Measurements from ENCODE around the gene YBEY. TPM values are rescaled to one million over a fixed set of nuclear protein-coding genes. Genes with fewer than 3 reads are reported as not detected.

YBEY gene
- total RNA-seq, 4 donors from 2014 or later: 5.3 to 32.6 (median 17.5) TPM

DNA sequence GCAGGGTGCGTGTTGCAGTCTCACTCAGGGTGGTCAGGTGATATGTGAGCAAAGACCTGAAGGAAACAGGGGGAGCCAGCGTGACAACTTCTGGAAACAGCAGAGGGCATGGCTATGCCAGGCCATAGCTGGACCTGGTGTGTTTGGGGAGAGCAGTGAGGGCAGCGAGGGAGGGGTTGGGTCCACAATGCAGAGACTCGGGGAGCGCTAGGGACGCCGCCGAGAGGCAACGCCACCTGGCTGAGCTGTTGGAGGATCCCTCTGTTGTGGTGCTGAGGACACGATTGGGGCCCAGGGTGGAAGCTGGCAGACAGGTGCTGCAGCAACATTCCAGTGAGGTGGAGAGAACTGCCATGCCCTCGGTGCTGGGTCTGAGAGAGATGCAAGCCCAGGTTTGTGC, 31.0 kb upstream of the YBEY start:
- TF ChIP-seq, protein P1, sequence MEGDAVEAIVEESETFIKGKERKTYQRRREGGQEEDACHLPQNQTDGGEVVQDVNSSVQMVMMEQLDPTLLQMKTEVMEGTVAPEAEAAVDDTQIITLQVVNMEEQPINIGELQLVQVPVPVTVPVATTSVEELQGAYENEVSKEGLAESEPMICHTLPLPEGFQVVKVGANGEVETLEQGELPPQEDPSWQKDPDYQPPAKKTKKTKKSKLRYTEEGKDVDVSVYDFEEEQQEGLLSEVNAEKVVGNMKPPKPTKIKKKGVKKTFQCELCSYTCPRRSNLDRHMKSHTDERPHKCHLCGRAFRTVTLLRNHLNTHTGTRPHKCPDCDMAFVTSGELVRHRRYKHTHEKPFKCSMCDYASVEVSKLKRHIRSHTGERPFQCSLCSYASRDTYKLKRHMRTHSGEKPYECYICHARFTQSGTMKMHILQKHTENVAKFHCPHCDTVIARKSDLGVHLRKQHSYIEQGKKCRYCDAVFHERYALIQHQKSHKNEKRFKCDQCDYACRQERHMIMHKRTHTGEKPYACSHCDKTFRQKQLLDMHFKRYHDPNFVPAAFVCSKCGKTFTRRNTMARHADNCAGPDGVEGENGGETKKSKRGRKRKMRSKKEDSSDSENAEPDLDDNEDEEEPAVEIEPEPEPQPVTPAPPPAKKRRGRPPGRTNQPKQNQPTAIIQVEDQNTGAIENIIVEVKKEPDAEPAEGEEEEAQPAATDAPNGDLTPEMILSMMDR (IDR thresholded peaks at IDR 0.05): no peak
- TF ChIP-seq POLR2A (IDR thresholded peaks at IDR 0.05): no peak
- Histone ChIP-seq H3K4me3 (no peak overlapping the region), H3K27ac (no peak overlapping the region), H3K36me3 (peaks cover 0 to 94% (median 4%) of the 10 kb centered on the region in 3 donors), H3K4me1 (peaks cover 0 to 4% (median 0%) of the 10 kb centered on the region in 4 donors), H3K27me3 (no peaks in the 10 kb centered on the region), H3K9me3 (no peaks in the 10 kb centered on the region)
- DNase-seq: no peak

DNA sequence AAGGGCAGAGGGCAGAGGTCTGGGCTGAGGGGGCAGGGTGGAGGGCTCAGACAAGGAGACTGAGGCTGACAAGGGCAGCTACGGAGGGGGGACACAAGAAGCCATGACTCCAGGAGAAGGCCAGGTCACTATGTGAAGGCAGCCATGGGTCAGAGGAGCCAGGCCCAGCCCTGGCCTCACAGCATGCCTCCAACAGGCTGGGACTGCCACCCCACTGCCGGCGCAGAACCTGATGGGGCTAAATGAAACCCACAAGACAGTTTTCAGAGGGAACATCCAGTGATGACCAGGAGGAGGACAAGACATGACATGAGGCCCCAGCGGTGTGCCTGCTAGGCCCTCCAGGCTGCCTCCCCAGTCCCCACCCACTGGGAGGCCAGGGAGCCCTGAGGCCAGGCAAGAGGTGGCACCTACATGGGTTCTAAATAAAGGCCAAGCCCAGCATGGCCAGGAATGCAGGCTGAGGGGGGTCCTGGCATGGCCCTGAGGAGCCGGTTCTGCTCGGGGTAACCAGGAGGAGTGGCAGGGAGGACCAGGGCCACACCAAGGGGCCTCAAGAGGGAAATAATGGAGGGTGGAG, 30.3 kb upstream of the YBEY start:
- no peaks in the 10 kb centered on the region for H3K27me3 ChIP-seq
- H3K9me3 ChIP-seq: no peaks in the 10 kb centered on the region
- DNase-seq: no peak
- TF ChIP-seq, protein P1 (IDR thresholded peaks at IDR 0.05): no peak
- no peak for TF ChIP-seq POLR2A (IDR thresholded peaks at IDR 0.05)
- peaks cover 0 to 94% (median 4%) of the 10 kb centered on the region in 3 donors for H3K36me3 ChIP-seq
- no peak overlapping the region for H3K4me3 ChIP-seq
- H3K4me1 ChIP-seq: peaks cover 0 to 4% (median 0%) of the 10 kb centered on the region in 4 donors
- no peak overlapping the region for H3K27ac ChIP-seq

DNA sequence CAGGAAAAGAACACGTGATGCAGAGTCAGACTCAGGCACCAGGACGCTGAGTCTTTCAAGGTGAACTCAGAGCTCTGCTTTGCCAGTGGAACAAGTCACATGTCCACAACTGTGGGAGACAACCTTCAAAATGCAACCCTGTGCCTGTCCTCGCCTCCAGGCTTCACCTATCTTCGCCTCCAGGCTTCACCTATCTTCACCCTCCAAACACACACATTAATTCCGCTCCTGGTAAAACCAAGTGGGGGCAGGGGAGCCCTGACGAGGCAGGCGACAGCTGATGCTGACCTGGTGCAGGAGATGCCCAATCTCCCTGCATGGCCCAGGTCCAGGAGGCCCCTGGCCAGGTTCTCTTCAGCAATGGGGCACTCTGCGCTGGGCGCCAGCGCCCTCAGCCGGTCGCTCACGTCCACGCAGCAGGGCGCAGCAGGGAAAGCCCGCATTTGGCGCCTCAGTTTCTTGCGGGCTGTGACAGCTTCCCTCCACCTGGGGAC, 29.6 kb upstream of the YBEY start:
- TF ChIP-seq, protein P1 (IDR thresholded peaks at IDR 0.05): no peak
- no peak for TF ChIP-seq POLR2A (IDR thresholded peaks at IDR 0.05)
- H3K27ac ChIP-seq: no peak overlapping the region
- H3K9me3 ChIP-seq: no peaks in the 10 kb centered on the region
- no peak overlapping the region for H3K4me3 ChIP-seq
- no peak for DNase-seq
- H3K36me3 ChIP-seq: peaks cover 0 to 94% (median 4%) of the 10 kb centered on the region in 3 donors
- H3K27me3 ChIP-seq: no peaks in the 10 kb centered on the region
- peaks cover 0 to 4% (median 0%) of the 10 kb centered on the region in 4 donors for H3K4me1 ChIP-seq

DNA sequence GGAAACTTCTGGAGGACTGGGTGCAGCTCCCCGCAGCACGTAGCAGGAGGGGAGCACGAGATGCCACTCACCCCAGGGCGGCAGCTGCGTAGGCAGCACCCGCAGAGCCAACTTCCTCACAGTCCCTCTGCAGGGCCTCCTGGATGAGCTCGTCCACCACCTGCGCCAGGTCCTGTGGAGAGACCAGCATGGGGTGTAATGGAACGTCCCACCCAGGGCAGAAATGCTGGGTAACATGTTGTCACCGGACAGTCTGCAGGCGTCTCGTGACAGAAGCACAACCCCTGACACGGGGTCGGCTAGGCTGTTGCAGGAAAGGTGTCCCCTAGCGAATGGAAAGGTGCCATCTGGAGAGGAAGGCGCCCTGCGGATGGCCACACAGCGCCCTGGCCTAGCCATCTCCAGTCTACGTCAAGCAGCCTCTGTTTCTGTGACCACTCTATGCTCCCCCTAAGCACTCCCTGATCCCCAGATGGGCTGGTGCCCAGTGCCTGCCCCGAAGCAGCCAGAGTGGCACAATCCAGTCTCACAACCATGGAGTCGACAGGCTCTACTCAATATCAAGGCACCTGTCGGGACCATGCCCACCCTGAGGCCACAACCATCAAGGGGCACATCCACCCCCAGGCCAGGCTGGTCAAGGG, 22.0 kb upstream of the YBEY start:
- H3K4me1 ChIP-seq: no peaks in the 10 kb centered on the region
- H3K9me3 ChIP-seq: no peaks in the 10 kb centered on the region
- H3K4me3 ChIP-seq: no peak overlapping the region
- no peak overlapping the region for H3K27ac ChIP-seq
- TF ChIP-seq POLR2A (IDR thresholded peaks at IDR 0.05): no peak
- TF ChIP-seq, protein P1 (IDR thresholded peaks at IDR 0.05): no peak
- no peak for DNase-seq
- H3K27me3 ChIP-seq: no peaks in the 10 kb centered on the region
- peaks cover 0 to 97% (median 0%) of the 10 kb centered on the region in 3 donors for H3K36me3 ChIP-seq

DNA sequence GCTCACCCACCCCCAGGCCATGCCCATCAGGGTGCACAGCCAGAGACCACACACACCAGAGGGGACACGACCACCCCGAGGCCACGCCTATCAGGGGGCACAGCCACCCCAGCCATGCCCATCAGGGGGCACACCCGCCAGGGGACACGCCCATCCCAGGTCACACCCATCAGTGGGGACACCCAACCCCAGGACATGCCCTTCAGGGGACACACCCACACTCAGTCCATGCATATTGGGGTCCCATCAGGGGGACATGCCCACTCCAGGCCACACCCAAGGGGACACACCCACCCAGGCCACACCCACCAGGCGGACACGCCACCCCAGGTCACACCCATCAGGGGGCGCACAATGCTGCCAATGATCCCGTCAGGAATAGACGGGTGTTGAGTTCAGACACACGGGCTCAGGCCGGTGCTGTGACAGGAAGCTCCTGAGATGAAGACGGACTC, 21.4 kb upstream of the YBEY start:
- Histone ChIP-seq H3K36me3 (peaks cover 0 to 97% (median 0%) of the 10 kb centered on the region in 3 donors), H3K9me3 (no peaks in the 10 kb centered on the region)

More for the DNA sequence above, 21.4 kb upstream of the YBEY start:
- no peak for DNase-seq
- Histone ChIP-seq H3K4me1 (no peaks in the 10 kb centered on the region), H3K4me3 (no peak overlapping the region), H3K27ac (no peak overlapping the region), H3K27me3 (no peaks in the 10 kb centered on the region)
- TF ChIP-seq, protein P1 (IDR thresholded peaks at IDR 0.05): no peak
- TF ChIP-seq POLR2A (IDR thresholded peaks at IDR 0.05): no peak

Data from Peyer's patch (tissue), 4 donors.